HEK293 (cell line): ENCODE results near the gene ZNF625.

Source experiments
- CTCF ChIA-PET: fragments of 350-600 bp; formaldehyde crosslinking; extraction: SDS; loops from one replicate; lab custom pipeline; 2021; ENCODE audit warnings: antibody characterized with exemption; lab: Yijun Ruan, JAX
- POLR2A ChIA-PET: fragments of 300-600 bp; formaldehyde crosslinking; extraction: SDS; loops from one replicate; lab custom pipeline; 2020; ENCODE audit warnings: antibody characterized with exemption, inconsistent platforms; lab: Yijun Ruan, JAX
- H3K27ac ChIP-seq: fragments of 200-500 bp; sonication (Bioruptor generic); 2 replicates; pipeline ENCODE4 v1.5.1; 2014; ENCODE audit warnings: low read depth, low read length, control low read depth, inconsistent platforms; ENCODE audit errors: extremely low read depth
- H3K36me3 ChIP-seq, 2 experiments: fragments of 200-500 bp in 1 of 2; sonication (Bioruptor generic) in 1 of 2; 1 replicate in 1 of 2; 2 replicates in 1 of 2; pipeline ENCODE4 v1.5.1; 2014 to 2017; ENCODE audit warnings: inconsistent platforms in 2 of 2, low read length in 2 of 2; ENCODE audit not compliant: control insufficient read depth in 2 of 2, insufficient read depth in 1 of 2
- H3K4me1 ChIP-seq: fragments of 200-500 bp; sonication (Bioruptor generic); 2 replicates; pipeline ENCODE4 v1.5.1; 2014; ENCODE audit warnings: mild to moderate bottlenecking, low read length, inconsistent platforms; ENCODE audit not compliant: control insufficient read depth, insufficient read depth
- H3K4me3 ChIP-seq: 2 replicates; pipeline ENCODE4 v1.5.1; 2011; ENCODE audit warnings: low read depth, mild to moderate bottlenecking, control low read depth, low read length, moderate library complexity
- H3K9me3 ChIP-seq: fragments of 200-500 bp; sonication (Bioruptor generic); 2 replicates; pipeline ENCODE4 v1.5.1; 2014; ENCODE audit warnings: low read depth, low read length, inconsistent platforms; ENCODE audit not compliant: control insufficient read depth, insufficient read depth
- BCL11A ChIP-seq: fragments of 450-650 bp; formaldehyde crosslinking; IDR thresholded peaks from 2 replicates; pipeline ENCODE4 v1.5.1; 2016; ENCODE audit warnings: low read depth, missing biosample characterization, missing genetic modification characterization
- HOXA7 ChIP-seq: sonication (generic); formaldehyde crosslinking; IDR thresholded peaks from 2 replicates; pipeline ENCODE4 v1.8.1; 2022; ENCODE audit warnings: missing genetic modification reagents, borderline replicate concordance
- HOXD13 ChIP-seq: sonication (generic); formaldehyde crosslinking; IDR thresholded peaks from 2 replicates; pipeline ENCODE4 v1.8.0; 2022; ENCODE audit warnings: missing genetic modification reagents, borderline replicate concordance
- KLF8 ChIP-seq: fragments of 450-650 bp; formaldehyde crosslinking; IDR thresholded peaks from 2 replicates; pipeline ENCODE4 v1.5.1; 2016; ENCODE audit warnings: missing biosample characterization, missing genetic modification characterization
- KLF9 ChIP-seq: fragments of 450-650 bp; formaldehyde crosslinking; IDR thresholded peaks from 2 replicates; pipeline ENCODE4 v1.5.1; 2016; ENCODE audit warnings: missing biosample characterization, missing genetic modification characterization, low read depth
- OSR2 ChIP-seq: fragments of 450-650 bp; formaldehyde crosslinking; IDR thresholded peaks from 2 replicates; pipeline ENCODE4 v1.5.1; 2016; ENCODE audit warnings: missing biosample characterization, missing genetic modification characterization
- SCRT2 ChIP-seq: fragments of 450-650 bp; formaldehyde crosslinking; IDR thresholded peaks from 2 replicates; pipeline ENCODE4 v1.5.1; 2016; ENCODE audit warnings: missing biosample characterization, missing genetic modification characterization
- ZBTB48 ChIP-seq: fragments of 450-650 bp; formaldehyde crosslinking; IDR thresholded peaks from 2 replicates; pipeline ENCODE4 v1.5.1; 2016; ENCODE audit warnings: missing biosample characterization, missing genetic modification characterization
- ZFP41 ChIP-seq: fragments of 450-650 bp; formaldehyde crosslinking; IDR thresholded peaks from 2 replicates; pipeline ENCODE4 v1.5.1; 2016; ENCODE audit warnings: missing biosample characterization, missing genetic modification characterization, borderline replicate concordance
- ZNF214 ChIP-seq: fragments of 450-650 bp; formaldehyde crosslinking; IDR thresholded peaks from 2 replicates; pipeline ENCODE4 v1.5.1; 2017; ENCODE audit warnings: missing biosample characterization, mild to moderate bottlenecking, missing genetic modification characterization, borderline replicate concordance
- ZNF510 ChIP-seq: fragments of 450-650 bp; formaldehyde crosslinking; IDR thresholded peaks from 2 replicates; pipeline ENCODE4 v1.5.1; 2018; ENCODE audit warnings: mild to moderate bottlenecking, missing genetic modification characterization, missing biosample characterization; ENCODE audit not compliant: insufficient replicate concordance
- ZNF514 ChIP-seq: fragments of 450-650 bp; formaldehyde crosslinking; IDR thresholded peaks from 2 replicates; pipeline ENCODE4 v1.5.1; 2016; ENCODE audit warnings: missing biosample characterization, missing genetic modification characterization
- ZNF610 ChIP-seq: fragments of 450-650 bp; formaldehyde crosslinking; IDR thresholded peaks from 2 replicates; pipeline ENCODE4 v1.5.1; 2016; ENCODE audit warnings: missing biosample characterization, missing genetic modification characterization, borderline replicate concordance
- ZNF624 ChIP-seq: fragments of 450-650 bp; formaldehyde crosslinking; IDR thresholded peaks from 2 replicates; pipeline ENCODE4 v1.5.1; 2017; ENCODE audit warnings: missing biosample characterization, missing genetic modification characterization
- ZNF791 ChIP-seq: fragments of 450-650 bp; formaldehyde crosslinking; IDR thresholded peaks from 2 replicates; pipeline ENCODE4 v1.5.1; 2016; ENCODE audit warnings: missing biosample characterization, missing genetic modification characterization
- ZNF830 ChIP-seq: fragments of 450-650 bp; IDR thresholded peaks from 2 replicates; pipeline ENCODE4 v1.5.0; 2018; ENCODE audit warnings: missing biosample characterization, missing genetic modification characterization, low read depth, mild to moderate bottlenecking, moderate library complexity
- TF ChIP-seq, protein P1 (sequence below): fragments of 450-650 bp; formaldehyde crosslinking; conservative IDR thresholded peaks from 2 replicates; pipeline ENCODE4 v1.5.1; 2016; ENCODE audit warnings: low read depth, missing biosample characterization, missing genetic modification characterization
- TF ChIP-seq, protein P2 (sequence below): fragments of 450-650 bp; formaldehyde crosslinking; IDR thresholded peaks from 2 replicates; pipeline ENCODE4 v1.5.1; 2016; ENCODE audit warnings: missing biosample characterization, missing genetic modification characterization, borderline replicate concordance
- TF ChIP-seq, protein P3 (sequence below): IDR thresholded peaks from 2 replicates; pipeline ENCODE4 v1.6.1; 2011; ENCODE audit warnings: mild to moderate bottlenecking, low read depth, low read length, borderline replicate concordance
- TF ChIP-seq, protein P4 (sequence below): fragments of 450-650 bp; IDR thresholded peaks from 2 replicates; pipeline ENCODE4 v1.5.1; 2018; ENCODE audit warnings: missing biosample characterization, missing genetic modification characterization

The ZNF625 gene

DNA sequence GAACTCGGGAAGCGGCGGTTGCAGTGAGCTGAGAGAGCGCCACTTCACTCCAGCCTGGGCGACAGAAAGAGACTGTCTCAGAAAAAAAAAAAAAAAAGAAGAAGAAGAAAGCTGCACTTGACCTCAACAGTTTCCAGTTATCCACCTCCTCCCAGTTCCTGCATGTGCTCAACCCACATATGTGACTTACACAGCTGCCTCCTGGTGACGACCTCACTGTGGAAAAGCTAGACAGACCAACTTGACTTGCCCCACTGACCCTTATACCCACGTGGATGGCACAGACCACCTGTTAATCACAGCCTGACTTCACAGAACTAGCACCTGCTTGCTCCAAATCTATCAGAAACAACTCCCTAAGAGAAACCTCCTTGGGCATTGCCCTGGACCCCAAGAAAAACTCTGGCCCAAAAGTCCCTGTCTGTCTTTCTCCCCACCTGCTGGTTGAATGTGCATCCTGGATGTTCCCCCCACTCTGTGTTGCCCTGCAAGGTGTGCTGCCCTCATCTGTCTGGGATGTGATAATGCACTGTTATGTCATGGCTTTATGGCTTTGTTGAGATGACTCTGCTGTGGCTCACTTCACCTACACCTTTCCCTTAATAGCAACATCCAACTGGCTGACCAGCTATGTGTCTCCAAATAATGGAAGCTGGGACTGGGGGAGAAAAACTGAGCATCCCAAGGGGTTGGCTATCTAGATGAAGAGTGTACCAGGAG lies 19.2 kb downstream of the ZNF625 start:
- H3K4me3 ChIP-seq: no peak overlapping the region
- CTCF ChIA-PET: interaction anchor here (0.6 to 1.1 kb wide), 3 partner anchors 77 to 330 kb away, joined by 3 to 6 read pairs (median 3); partner anchors contain the start of gene ZNF763
- no peaks in the 10 kb centered on the region for H3K4me1 ChIP-seq
- TF ChIP-seq, protein P1, sequence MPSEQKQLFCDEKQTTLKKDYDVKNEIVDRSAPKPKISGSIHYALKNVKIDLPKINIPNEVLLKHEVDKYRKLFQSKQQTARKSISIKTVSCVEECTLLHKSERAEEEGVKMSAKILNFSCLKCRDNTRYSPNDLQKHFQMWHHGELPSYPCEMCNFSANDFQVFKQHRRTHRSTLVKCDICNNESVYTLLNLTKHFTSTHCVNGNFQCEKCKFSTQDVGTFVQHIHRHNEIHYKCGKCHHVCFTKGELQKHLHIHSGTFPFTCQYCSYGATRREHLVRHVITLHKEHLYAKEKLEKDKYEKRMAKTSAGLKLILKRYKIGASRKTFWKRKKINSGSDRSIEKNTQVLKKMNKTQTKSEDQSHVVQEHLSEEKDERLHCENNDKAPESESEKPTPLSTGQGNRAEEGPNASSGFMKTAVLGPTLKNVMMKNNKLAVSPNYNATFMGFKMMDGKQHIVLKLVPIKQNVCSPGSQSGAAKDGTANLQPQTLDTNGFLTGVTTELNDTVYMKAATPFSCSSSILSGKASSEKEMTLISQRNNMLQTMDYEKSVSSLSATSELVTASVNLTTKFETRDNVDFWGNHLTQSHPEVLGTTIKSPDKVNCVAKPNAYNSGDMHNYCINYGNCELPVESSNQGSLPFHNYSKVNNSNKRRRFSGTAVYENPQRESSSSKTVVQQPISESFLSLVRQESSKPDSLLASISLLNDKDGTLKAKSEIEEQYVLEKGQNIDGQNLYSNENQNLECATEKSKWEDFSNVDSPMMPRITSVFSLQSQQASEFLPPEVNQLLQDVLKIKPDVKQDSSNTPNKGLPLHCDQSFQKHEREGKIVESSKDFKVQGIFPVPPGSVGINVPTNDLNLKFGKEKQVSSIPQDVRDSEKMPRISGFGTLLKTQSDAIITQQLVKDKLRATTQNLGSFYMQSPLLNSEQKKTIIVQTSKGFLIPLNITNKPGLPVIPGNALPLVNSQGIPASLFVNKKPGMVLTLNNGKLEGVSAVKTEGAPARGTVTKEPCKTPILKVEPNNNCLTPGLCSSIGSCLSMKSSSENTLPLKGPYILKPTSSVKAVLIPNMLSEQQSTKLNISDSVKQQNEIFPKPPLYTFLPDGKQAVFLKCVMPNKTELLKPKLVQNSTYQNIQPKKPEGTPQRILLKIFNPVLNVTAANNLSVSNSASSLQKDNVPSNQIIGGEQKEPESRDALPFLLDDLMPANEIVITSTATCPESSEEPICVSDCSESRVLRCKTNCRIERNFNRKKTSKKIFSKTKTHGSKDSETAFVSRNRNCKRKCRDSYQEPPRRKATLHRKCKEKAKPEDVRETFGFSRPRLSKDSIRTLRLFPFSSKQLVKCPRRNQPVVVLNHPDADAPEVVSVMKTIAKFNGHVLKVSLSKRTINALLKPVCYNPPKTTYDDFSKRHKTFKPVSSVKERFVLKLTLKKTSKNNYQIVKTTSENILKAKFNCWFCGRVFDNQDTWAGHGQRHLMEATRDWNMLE (tag by site-specific recombination): no peak
- TF ChIP-seq KLF9 (tag by site-specific recombination) (no peak), SCRT2 (no peak), ZNF514 (tag by site-specific recombination) (no peak), ZFP41 (tag by site-specific recombination) (no peak), ZNF830 (tag by site-specific recombination) (no peak), ZBTB48 (no peak), ZNF610 (tag by site-specific recombination) (no peak), BCL11A (tag by site-specific recombination) (no peak), ZNF624 (tag by site-specific recombination) (no peak), OSR2 (tag by site-specific recombination) (no peak), HOXD13 (no peak), ZNF791 (tag by site-specific recombination) (no peak), HOXA7 (CRISPR knock-in tag) (no peak), ZNF214 (tag by site-specific recombination) (no peak), ZNF510 (tag by site-specific recombination) (no peak), KLF8 (tag by site-specific recombination) (no peak)
- TF ChIP-seq, protein P2, sequence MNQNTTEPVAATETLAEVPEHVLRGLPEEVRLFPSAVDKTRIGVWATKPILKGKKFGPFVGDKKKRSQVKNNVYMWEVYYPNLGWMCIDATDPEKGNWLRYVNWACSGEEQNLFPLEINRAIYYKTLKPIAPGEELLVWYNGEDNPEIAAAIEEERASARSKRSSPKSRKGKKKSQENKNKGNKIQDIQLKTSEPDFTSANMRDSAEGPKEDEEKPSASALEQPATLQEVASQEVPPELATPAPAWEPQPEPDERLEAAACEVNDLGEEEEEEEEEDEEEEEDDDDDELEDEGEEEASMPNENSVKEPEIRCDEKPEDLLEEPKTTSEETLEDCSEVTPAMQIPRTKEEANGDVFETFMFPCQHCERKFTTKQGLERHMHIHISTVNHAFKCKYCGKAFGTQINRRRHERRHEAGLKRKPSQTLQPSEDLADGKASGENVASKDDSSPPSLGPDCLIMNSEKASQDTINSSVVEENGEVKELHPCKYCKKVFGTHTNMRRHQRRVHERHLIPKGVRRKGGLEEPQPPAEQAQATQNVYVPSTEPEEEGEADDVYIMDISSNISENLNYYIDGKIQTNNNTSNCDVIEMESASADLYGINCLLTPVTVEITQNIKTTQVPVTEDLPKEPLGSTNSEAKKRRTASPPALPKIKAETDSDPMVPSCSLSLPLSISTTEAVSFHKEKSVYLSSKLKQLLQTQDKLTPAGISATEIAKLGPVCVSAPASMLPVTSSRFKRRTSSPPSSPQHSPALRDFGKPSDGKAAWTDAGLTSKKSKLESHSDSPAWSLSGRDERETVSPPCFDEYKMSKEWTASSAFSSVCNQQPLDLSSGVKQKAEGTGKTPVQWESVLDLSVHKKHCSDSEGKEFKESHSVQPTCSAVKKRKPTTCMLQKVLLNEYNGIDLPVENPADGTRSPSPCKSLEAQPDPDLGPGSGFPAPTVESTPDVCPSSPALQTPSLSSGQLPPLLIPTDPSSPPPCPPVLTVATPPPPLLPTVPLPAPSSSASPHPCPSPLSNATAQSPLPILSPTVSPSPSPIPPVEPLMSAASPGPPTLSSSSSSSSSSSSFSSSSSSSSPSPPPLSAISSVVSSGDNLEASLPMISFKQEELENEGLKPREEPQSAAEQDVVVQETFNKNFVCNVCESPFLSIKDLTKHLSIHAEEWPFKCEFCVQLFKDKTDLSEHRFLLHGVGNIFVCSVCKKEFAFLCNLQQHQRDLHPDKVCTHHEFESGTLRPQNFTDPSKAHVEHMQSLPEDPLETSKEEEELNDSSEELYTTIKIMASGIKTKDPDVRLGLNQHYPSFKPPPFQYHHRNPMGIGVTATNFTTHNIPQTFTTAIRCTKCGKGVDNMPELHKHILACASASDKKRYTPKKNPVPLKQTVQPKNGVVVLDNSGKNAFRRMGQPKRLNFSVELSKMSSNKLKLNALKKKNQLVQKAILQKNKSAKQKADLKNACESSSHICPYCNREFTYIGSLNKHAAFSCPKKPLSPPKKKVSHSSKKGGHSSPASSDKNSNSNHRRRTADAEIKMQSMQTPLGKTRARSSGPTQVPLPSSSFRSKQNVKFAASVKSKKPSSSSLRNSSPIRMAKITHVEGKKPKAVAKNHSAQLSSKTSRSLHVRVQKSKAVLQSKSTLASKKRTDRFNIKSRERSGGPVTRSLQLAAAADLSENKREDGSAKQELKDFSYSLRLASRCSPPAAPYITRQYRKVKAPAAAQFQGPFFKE (tag by site-specific recombination): no peak
- TF ChIP-seq, protein P3, sequence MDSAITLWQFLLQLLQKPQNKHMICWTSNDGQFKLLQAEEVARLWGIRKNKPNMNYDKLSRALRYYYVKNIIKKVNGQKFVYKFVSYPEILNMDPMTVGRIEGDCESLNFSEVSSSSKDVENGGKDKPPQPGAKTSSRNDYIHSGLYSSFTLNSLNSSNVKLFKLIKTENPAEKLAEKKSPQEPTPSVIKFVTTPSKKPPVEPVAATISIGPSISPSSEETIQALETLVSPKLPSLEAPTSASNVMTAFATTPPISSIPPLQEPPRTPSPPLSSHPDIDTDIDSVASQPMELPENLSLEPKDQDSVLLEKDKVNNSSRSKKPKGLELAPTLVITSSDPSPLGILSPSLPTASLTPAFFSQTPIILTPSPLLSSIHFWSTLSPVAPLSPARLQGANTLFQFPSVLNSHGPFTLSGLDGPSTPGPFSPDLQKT: no peak
- TF ChIP-seq, protein P4, sequence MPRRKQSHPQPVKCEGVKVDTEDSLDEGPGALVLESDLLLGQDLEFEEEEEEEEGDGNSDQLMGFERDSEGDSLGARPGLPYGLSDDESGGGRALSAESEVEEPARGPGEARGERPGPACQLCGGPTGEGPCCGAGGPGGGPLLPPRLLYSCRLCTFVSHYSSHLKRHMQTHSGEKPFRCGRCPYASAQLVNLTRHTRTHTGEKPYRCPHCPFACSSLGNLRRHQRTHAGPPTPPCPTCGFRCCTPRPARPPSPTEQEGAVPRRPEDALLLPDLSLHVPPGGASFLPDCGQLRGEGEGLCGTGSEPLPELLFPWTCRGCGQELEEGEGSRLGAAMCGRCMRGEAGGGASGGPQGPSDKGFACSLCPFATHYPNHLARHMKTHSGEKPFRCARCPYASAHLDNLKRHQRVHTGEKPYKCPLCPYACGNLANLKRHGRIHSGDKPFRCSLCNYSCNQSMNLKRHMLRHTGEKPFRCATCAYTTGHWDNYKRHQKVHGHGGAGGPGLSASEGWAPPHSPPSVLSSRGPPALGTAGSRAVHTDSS: no peak
- no peaks in the 10 kb centered on the region for H3K9me3 ChIP-seq
- H3K27ac ChIP-seq: no peak overlapping the region
- peaks cover 21 to 57% of the 10 kb centered on the region in 2 experiments for H3K36me3 ChIP-seq
- POLR2A ChIA-PET: no interaction called here
